Measurements from ENCODE around the gene CCDC32. TPM values are rescaled to one million over a fixed set of nuclear protein-coding genes. Genes with fewer than 3 reads are reported as not detected.

CCDC32 gene
- total RNA-seq, 1 donor from 2014 or later = 22.5 TPM

DNA sequence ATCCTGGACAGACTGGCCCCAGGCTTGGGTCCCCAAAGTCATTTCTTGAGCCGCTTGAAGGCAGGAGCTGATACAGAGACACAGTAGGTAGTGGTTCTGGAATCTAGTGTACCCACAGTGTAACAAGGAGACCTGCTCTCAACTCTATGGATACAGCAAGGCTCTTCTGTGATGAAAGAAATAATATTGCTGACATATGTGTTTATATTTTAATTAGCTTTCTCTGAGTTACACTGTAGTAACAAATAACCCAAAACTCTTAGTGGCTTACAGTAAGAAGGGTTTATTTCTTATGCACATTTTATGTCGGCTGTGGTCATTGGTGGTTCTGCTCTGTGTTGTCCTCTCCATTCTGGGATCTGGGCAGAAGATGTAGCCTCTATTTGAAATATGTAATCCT lies 48.5 kb downstream of the CCDC32 start:
- no peak overlapping the region for H3K4me3 Mint-ChIP-seq (ENCODE audit: unreplicated experiment)
- H3K9me3 Mint-ChIP-seq (ENCODE audit: low read depth) = no peaks in the 10 kb centered on the region
- TF ChIP-seq, protein P1, sequence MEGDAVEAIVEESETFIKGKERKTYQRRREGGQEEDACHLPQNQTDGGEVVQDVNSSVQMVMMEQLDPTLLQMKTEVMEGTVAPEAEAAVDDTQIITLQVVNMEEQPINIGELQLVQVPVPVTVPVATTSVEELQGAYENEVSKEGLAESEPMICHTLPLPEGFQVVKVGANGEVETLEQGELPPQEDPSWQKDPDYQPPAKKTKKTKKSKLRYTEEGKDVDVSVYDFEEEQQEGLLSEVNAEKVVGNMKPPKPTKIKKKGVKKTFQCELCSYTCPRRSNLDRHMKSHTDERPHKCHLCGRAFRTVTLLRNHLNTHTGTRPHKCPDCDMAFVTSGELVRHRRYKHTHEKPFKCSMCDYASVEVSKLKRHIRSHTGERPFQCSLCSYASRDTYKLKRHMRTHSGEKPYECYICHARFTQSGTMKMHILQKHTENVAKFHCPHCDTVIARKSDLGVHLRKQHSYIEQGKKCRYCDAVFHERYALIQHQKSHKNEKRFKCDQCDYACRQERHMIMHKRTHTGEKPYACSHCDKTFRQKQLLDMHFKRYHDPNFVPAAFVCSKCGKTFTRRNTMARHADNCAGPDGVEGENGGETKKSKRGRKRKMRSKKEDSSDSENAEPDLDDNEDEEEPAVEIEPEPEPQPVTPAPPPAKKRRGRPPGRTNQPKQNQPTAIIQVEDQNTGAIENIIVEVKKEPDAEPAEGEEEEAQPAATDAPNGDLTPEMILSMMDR (IDR thresholded peaks at IDR 0.05) = no peak
- H3K36me3 Mint-ChIP-seq (ENCODE audit: low read depth) = no peaks in the 10 kb centered on the region
- no peak overlapping the region for H3K27ac Mint-ChIP-seq (ENCODE audit: unreplicated experiment)
- no peak for DNase-seq (ENCODE audit: low spot score)
- H3K27me3 Mint-ChIP-seq (ENCODE audit: low read depth) = no peaks in the 10 kb centered on the region
- H3K4me1 Mint-ChIP-seq (ENCODE audit: low read depth) = peaks cover 10% of the 10 kb centered on the region

DNA sequence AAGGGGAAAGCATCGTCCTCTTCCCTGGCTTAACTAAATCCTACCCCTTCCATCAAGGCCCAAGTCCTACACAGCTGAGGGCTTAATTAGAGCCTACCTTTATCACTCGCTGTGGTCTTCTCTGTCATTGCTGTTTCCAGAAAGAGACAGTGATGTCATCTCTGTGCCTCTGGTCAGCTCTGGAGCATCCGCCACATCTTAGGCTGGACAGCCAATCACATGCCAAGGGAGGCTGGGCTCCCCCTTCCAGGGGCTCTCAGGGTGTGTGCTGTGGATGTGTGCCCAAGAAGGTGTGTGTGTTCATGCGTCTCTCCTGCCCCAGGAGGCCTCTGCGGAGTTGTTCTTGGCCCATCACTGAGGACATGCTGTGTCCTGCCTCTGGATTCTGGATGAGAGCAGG lies 51.2 kb downstream of the CCDC32 start:
- H3K4me3 Mint-ChIP-seq (ENCODE audit: unreplicated experiment) = no peak overlapping the region
- H3K27me3 Mint-ChIP-seq (ENCODE audit: low read depth) = no peaks in the 10 kb centered on the region
- no peaks in the 10 kb centered on the region for H3K36me3 Mint-ChIP-seq (ENCODE audit: low read depth)
- TF ChIP-seq, protein P1 (IDR thresholded peaks at IDR 0.05) = no peak
- H3K4me1 Mint-ChIP-seq (ENCODE audit: low read depth) = peaks cover 15% of the 10 kb centered on the region
- no peaks in the 10 kb centered on the region for H3K9me3 Mint-ChIP-seq (ENCODE audit: low read depth)
- H3K27ac Mint-ChIP-seq (ENCODE audit: unreplicated experiment) = no peak overlapping the region
- no peak for DNase-seq (ENCODE audit: low spot score)

DNA sequence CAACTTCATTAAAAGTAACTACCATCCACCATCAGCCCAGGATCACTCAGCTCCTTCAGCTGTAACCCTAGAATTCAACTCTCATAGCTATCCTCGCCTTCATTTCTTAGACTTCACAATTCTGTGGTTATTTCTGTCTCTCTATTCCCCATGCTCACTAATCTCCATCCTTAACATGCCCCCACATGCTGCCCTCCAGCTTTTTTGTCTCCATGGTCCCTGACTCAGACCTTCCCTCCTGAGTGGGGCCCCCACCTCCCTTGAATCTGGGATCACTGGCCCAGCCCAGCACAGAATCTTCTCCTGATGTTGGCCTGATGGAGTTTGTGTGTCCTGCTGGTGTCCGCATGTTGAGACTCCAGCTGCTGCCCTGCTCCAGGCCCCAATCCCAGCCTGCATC lies 52.4 kb downstream of the CCDC32 start:
- Mint-ChIP-seq H3K4me1 (ENCODE audit: low read depth) (peaks cover 15% of the 10 kb centered on the region), H3K9me3 (ENCODE audit: low read depth) (no peaks in the 10 kb centered on the region), H3K4me3 (ENCODE audit: unreplicated experiment) (peak overlapping the region; percentile 73), H3K27ac (ENCODE audit: unreplicated experiment) (no peak overlapping the region), H3K27me3 (ENCODE audit: low read depth) (no peaks in the 10 kb centered on the region), H3K36me3 (ENCODE audit: low read depth) (no peaks in the 10 kb centered on the region)
- TF ChIP-seq, protein P1 (IDR thresholded peaks at IDR 0.05) = no peak
- no peak for DNase-seq (ENCODE audit: low spot score)

DNA sequence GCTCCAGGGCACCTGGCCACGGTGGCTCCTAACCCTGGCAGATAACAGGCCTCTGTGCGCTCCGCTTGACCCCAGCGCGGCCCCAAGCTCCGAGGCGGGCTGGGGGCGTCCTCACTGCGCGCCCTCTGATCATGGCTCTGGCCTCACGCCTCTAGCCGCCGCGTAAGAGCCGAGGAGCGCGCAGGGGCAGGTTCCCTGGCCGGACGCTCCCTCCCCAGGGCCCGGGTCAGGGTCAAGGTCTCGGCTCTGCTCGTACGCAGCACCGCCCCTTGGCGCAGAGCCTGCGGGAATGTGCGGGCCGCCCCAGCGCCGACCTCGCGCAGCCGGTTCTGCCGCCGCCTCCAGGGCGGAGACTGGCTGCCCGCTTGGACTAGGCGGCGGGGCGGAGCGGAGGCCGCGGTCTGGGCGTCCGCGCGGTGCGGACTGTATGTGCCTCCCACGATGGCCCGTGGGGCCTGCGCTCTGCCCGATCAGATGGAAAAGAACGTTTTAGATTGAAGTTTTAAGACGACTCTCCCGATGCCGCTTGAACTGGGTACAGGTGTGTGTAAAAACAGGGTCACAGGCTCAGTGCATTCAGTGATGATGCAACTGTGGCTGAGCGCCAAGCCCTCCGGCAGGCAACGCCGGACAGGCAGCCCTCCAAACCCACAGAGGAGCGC lies 53.2 kb downstream of the CCDC32 start:
- Mint-ChIP-seq H3K36me3 (ENCODE audit: low read depth) (no peaks in the 10 kb centered on the region), H3K27me3 (ENCODE audit: low read depth) (no peaks in the 10 kb centered on the region)
- no peak for DNase-seq (ENCODE audit: low spot score)

DNA sequence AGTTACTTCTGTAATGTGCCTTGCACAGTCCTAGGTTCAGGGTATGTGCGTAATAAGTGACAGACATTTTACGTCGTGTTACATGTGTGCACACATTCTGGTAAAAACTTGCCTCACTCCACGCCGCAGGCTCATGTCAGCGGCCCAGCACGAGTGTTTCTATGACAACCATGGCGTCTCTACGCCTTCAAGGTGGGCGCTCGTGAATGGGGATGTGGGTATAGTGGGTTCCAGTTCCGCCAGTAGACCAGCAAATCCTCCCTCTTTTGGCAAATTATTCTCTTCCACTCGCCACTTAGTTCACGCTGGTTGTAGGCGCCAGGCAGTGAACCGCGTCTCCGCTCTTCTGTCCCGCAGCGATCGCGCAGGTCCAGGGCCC lies 53.8 kb downstream of the CCDC32 start:
- H3K9me3 Mint-ChIP-seq (ENCODE audit: low read depth) = no peaks in the 10 kb centered on the region

More for the DNA sequence above, 53.2 kb downstream of the CCDC32 start:
- TF ChIP-seq, protein P1 (IDR thresholded peaks at IDR 0.05) = no peak
- H3K4me1 Mint-ChIP-seq (ENCODE audit: low read depth) = peaks cover 19% of the 10 kb centered on the region
- peak overlapping the region; percentile 73 for H3K4me3 Mint-ChIP-seq (ENCODE audit: unreplicated experiment)
- no peaks in the 10 kb centered on the region for H3K9me3 Mint-ChIP-seq (ENCODE audit: low read depth)
- H3K27ac Mint-ChIP-seq (ENCODE audit: unreplicated experiment) = no peak overlapping the region

More for the DNA sequence above, 53.8 kb downstream of the CCDC32 start:
- Mint-ChIP-seq H3K36me3 (ENCODE audit: low read depth) (no peaks in the 10 kb centered on the region), H3K4me3 (ENCODE audit: unreplicated experiment) (peak overlapping the region; percentile 73), H3K27me3 (ENCODE audit: low read depth) (no peaks in the 10 kb centered on the region), H3K27ac (ENCODE audit: unreplicated experiment) (no peak overlapping the region), H3K4me1 (ENCODE audit: low read depth) (peaks cover 19% of the 10 kb centered on the region)
- DNase-seq (ENCODE audit: low spot score) = no peak
- TF ChIP-seq, protein P1 (IDR thresholded peaks at IDR 0.05) = no peak

All from chondrocyte (in vitro differentiated cells).